Right lung (tissue), 5 donors: ENCODE measurements around the gene KAT8. TPM values are rescaled to one million over a fixed set of nuclear protein-coding genes. Genes with fewer than 3 reads are reported as not detected.

Source experiments
- DNase-seq, 2 donors: peaks; one replicate each; pipeline ENCODE4 v3.0.0-alpha.2; 2013
- polyA plus RNA-seq, 5 donors: library from polyadenylated mRNA; unstranded; fragments of 120-200 nt; gene quantifications; one replicate each; pipeline versions ENCODE4 v1.2.1 to v1.2.3, GENCODE V29; 2013; ENCODE audit warnings: inconsistent platforms in 1 of 5, low replicate concordance in 1 of 5; ENCODE audit not compliant: insufficient read length in 5 of 5, insufficient read depth in 1 of 5

Gene KAT8
- polyA plus RNA-seq, 5 donors, result 55.8 to 73.0 (median 67.2) TPM

- no peak for DNase-seq
Observed at GRCh38 chr16:31106509-31107464, 10.7 kb upstream of the KAT8 start.

- DNase-seq, result no peak
Observed at GRCh38 chr16:31107465-31107867, 10.0 kb upstream of the KAT8 start.

- DNase-seq, result peak; percentile 60 to 71
Observed at GRCh38 chr16:31108035-31108793, 9.2 kb upstream of the KAT8 start, which contains the start of gene BCKDK. TSS of gene BCKDK (plus strand) at chr16:31108386. CDS start at chr16:31109224, 838 bp downstream.

- no peak for DNase-seq
Observed at GRCh38 chr16:31108794-31109558, 8.5 kb upstream of the KAT8 start.

- DNase-seq, result no peak
Observed at GRCh38 chr16:31109622-31110021, 7.8 kb upstream of the KAT8 start.

GRCh38 chr16:31110106-31111034, 7.1 kb upstream of the KAT8 start:
- no peak for DNase-seq

- DNase-seq, result no peak
Observed at GRCh38 chr16:31111881-31112466, 5.5 kb upstream of the KAT8 start.

GRCh38 chr16:31112711-31113110, 4.8 kb upstream of the KAT8 start:
- no peak for DNase-seq

GRCh38 chr16:31113121-31114120, 4.0 kb upstream of the KAT8 start:
- DNase-seq, result no peak

- DNase-seq, result no peak
Observed at GRCh38 chr16:31114468-31114867, 3.0 kb upstream of the KAT8 start.

- DNase-seq, result no peak
Observed at GRCh38 chr16:31118223-31119155, 1.0 kb downstream of the KAT8 start.

GRCh38 chr16:31120129-31120528, 2.7 kb downstream of the KAT8 start:
- DNase-seq, result no peak

- DNase-seq, result no peak
Observed at GRCh38 chr16:31125844-31126243, 8.4 kb downstream of the KAT8 start.

GRCh38 chr16:31127182-31127581, 9.7 kb downstream of the KAT8 start:
- DNase-seq, result no peak

GRCh38 chr16:31128711-31129567, 11.5 kb downstream of the KAT8 start:
- no peak for DNase-seq

GRCh38 chr16:31129568-31130335, 12.3 kb downstream of the KAT8 start:
- no peak for DNase-seq
